HTERT RPE-1 (cell line): Measurements from ENCODE around the gene ILF2.

ENCODE experiments used
- in situ Hi-C: fragments of 300-500 bp; cut with MboI; formaldehyde crosslinking; loops from 4 replicates; pipeline ENCODE4 v1.14.3; 2020; ENCODE audit warnings: low sequenced_read_pairs

Gene ILF2

GRCh38 chr1:153628638-153629342, 42.0 kb downstream of the ILF2 start:
- in situ Hi-C loops: no loop called here

DNA sequence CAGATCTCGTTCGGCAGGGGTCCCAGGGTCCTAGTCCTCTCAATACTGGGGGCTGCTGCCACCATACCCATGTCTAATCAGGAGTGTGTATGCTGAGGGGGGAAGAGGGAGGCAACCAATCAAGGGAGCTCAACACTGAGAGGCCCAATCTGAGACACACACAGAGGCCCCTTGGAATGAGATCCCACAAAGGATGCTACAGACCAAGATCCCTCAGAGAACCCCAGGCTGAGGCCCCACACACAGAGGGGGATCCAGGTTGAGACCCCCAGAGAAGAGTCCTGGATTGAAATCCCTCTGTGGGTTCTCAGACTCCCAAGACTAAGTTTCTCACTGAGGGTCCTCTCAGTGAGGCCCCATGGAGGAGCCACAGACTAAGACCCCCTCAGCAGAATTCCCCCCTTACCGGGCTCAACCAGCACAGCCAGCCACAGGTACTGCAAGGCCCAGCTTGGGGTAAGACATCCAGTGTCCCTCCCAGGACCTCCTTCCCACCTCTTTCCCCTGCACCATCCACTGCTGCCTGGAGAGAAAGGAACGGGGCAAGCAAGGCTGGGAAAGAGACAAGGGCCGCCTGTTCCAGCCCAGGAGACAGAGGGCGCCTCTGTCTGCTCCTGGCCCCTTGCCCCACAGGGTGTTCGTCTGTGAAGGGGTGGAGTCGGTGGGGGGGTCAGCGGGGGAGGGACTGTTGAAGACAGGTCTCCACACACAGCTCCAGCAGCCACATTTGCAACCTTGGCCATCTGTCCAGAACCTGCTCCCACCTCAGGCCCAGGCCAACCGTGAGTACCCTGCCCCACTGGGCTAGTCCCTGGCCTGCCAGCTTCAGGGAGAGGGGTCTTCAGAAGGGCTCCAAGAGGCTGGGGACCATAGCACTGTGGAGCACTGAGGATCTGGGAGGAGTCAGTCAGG, 42.8 kb downstream of the ILF2 start, which contains the start of gene S100A1:
Gene S100A1, plus strand, starts transcription at position 720 of the 912 bp plus-strand sequence. CDS start 2,088 bp downstream, outside the sequence.
- in situ Hi-C loops: no loop called here

DNA sequence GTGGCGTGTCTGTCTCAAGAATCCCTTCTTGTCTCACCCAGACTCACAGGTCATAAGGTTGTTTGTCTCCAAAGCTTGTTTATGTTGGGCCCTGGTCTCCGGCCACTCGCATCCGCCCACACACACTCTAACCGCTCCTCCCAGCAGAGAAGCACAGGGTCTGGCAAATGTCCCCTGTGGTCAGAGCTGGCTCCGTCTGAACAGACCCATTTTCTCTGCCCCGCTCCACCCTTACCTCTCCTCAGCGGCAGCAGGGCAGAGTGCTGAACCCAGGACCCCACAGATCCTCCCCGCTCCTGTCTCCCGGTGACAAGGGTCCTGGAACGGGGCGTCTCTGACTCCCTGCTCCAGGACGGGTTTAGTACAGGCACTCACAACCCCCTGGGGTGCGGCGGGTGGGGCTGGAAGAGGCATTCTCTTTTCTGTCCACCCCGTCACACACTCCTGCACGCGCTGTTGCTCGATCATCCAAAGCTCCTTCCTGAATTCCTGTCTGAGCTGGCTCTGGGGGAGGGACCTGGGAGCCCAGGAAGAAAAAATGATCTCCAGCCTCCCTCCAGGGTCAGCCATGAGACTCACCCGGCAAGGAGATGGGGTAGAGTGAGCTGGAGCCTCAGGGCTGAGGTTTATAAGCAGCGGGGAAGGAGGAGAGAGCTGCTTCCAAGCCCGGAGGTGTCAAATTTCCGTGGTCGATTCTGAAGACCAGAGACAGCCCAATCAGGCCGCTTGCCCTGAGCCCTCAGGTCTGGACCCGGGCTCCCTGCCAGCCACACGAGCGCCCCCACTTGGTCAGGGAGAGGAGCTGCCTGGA, 43.7 kb downstream of the ILF2 start, which contains the start of gene S100A13:
Gene S100A13, minus strand, starts transcription at position 602 of the 811 bp plus-strand sequence. CDS start 1,033 bp downstream, outside the sequence.
- in situ Hi-C loops: no loop called here

DNA sequence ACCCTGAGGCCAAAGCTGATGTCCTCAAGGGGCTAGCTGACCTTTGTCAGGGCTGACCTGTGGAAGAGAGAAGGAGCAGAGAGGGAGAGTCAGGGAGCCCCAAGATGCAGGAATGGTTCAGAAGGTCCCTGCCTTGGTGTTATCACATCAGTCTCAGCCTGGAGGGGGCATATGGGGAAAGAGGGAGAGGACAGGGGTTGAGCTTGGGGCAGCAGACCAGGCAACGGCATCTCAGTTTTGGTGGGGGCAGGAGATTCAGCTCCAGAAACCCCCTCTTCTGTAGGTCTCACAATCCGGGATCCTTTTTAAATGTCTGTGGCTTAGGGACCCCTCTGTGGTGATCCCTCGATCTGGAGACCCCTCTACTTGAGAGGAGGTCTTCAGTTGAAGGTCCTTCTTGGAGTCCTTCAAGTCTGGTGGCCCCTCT, 44.3 kb downstream of the ILF2 start:
- in situ Hi-C loops: no loop called here

DNA sequence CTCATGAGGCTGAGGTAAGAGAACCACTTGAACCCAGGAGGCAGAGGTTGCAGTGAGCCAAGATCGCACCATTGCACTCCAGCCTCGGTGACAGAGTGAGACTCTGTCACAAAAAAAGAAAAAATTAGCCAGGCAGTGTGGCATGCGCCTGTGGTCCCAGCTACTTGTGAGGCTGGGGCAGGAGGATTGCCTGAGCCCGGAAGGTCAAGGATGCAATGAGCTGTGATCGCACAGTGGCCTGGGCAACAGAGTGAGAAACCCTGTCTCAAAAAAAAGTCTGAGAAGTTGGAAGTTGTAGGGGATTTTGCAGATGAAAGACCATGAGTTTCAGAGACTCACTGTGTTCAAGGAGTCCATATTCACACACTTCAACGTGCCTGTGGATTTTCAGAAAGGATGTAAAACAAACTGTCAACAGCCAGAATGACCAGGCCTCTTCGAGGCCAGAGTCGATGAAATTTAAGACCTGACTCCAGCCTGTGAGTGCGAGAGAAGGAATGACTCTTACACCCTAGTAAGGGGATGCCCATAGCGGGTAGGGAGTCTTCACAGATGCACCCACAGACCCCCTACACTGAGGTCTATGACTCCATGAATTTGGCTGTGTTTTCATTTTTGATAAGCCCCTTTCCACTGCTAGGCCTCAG, 45.7 kb downstream of the ILF2 start:
- in situ Hi-C loops: no loop called here

- in situ Hi-C loops: no loop called here
These were observed 47.7 kb downstream of the ILF2 start for GRCh38 chr1:153623101-153623500.

DNA sequence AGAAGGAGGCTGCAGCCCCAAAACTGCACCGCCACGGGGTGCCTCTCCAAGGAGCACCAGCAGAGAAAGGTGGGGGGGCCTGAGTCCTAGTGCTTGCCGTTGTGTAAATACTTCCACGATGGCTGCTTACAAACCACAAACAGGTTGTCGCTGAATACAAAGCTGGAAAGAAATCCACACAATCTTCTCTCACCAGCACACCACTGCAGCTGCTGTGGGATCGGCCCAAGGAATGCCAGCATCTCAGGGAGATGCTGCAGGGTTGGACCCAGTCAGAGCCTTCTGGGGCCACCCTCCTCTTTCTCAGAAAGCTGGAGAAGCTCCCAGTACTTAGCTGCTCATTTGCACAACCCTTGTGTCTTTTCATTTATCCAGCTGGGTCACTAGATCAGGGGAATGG, 51.6 kb downstream of the ILF2 start:
- in situ Hi-C loops: no loop called here

GRCh38 chr1:153617663-153618062, 53.1 kb downstream of the ILF2 start:
- in situ Hi-C loops: no loop called here

- in situ Hi-C loops: no loop called here
These were observed 53.9 kb downstream of the ILF2 start for GRCh38 chr1:153616917-153617311.

DNA sequence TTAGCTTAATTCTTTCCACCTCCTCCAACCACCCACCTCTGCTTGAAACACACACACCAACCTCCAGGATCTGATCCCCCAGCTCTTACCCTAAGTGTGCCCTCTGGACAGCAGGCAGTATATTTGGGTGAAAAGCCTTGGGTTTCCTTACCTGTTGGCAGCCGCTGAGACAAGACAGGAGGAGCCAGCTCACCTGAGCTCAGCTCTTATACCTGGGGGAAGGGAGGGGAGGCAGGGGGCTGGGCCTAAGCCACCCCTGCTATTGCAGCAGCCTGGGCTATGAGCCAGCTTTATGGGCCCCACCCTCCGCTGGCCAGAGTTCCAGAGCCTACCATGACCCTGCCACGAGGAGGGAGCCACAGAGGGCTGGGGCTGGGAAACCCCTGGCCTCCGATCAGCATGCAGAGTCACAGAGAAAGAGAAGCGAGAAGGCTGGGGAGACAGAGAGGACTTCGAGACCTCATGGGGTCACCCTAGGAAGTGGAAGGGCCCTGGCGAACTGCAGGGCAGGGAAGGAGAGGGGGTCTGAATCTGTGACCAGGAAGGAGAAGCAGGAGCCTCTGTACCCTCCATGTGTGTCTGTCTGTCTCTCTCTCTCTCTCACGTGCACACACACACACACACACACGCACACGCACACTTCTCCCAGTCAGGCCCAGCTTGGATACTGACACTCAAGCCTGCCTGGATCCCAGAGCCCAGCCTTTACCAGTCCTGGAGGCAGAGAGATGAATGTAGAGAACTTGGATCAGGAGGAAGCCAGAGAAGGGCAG, 54.5 kb downstream of the ILF2 start, which contains the start of gene S100A14:
Gene S100A14, minus strand, starts transcription at position 182 of the 773 bp plus-strand sequence. CDS start 467 bp downstream, outside the sequence.
- in situ Hi-C loops: no loop called here

DNA sequence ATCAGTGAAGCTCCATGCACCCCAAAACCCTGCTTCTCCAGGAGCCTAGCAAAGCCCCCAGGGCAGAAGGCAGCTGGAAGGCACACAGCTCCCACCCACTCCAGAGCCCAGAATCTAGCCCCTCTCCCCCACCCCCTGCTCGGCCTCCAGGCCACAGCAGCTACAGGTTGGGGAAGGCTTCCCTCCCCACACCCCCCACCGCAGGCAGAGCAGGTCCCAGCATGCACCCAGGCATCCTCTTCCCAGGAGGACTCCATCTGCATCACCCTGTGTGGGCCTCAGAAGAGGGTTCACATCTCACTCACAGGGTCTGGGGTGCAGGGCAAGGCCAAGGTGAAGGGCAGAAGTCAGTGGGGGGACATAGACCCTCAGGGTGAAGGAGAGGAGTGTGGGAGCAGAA, 55.4 kb downstream of the ILF2 start:
- in situ Hi-C loops: no loop called here

DNA sequence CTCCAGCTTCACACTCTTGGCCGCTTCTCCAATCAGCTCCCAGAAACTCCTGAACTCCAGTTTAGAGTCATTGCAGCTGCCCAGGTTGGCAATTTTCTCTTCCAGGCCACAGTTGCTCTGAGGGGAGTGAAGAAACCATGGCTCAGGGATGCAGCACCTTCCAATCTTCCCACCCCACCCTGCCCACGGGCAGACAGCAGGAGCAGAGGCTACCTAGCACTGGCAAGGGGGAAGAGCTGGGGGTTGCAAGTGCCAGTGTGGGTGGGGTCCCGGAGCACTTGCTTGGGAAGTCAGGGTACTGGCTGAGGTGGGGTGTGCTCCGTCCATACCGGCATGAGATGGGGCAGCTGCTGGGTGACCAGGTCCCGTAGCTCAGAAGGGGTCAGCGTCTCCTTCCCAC, 55.9 kb downstream of the ILF2 start:
- in situ Hi-C loops: no loop called here

DNA sequence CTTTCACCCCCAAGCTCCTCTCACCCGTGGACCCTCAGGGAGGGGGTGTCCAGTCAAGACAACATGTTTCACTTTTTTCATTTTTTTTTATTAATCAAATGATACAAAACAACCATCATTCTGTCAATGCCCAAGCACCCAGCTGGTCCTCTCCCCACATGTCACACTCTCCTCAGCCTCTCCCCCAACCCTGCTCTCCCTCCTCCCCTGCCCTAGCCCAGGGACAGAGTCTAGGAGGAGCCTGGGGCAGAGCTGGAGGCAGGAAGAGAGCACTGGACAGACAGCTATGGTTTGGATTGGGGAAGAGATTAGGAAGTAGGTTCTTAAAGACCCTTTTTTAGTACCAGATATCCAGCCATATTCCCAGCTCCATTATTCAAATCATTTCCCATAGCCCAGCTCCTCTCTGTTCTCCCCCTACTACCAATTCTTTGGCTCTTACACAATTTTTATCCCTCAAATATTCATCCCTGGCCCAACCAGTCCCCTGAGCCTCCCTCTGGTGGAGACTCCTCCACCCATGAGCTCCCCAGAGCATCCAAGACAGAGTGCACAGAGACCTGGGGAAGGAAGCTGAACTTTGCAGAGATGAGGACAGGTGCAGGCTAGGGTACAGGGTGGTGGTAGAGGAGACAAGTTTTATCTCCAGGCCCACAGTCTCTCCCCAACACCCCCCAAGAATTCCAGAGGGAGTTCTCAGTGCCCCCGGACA, 56.4 kb downstream of the ILF2 start:
- in situ Hi-C loops: no loop called here

- in situ Hi-C loops: no loop called here
These were observed 57.4 kb downstream of the ILF2 start for GRCh38 chr1:153613406-153613805.

DNA sequence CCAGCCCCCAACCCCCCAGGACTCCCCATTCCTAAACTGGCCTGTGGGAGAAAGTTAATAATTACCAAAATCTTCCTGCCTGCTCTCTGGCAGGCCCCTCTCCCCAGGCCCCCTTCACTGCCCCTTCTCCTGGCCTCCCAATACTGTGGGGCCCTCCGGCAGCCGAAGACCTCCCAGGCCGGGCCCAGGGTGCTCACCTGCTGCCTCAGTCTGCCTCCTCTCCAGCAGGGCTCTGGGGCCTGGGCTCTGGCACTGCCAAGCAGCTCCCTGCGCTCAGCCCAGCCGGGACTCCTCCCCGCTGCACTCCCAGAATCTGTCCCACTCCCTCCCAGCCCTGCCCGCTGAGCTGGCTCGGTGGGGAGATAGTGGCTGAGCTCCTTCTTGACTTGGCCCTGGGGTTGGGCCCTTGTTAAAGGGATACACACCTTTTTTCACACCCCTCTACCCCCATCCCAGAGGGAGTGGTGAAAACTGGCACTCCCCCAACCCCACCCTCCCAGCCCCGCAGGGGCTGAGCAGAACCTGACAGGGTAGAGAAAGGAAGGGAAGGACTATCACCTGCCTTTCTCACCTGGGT, 58.0 kb downstream of the ILF2 start, which contains the start of gene S100A16:
Gene S100A16, minus strand, starts transcription at position 383 of the 577 bp plus-strand sequence. CDS start 4,986 bp downstream, outside the sequence.
- in situ Hi-C loops: no loop called here

DNA sequence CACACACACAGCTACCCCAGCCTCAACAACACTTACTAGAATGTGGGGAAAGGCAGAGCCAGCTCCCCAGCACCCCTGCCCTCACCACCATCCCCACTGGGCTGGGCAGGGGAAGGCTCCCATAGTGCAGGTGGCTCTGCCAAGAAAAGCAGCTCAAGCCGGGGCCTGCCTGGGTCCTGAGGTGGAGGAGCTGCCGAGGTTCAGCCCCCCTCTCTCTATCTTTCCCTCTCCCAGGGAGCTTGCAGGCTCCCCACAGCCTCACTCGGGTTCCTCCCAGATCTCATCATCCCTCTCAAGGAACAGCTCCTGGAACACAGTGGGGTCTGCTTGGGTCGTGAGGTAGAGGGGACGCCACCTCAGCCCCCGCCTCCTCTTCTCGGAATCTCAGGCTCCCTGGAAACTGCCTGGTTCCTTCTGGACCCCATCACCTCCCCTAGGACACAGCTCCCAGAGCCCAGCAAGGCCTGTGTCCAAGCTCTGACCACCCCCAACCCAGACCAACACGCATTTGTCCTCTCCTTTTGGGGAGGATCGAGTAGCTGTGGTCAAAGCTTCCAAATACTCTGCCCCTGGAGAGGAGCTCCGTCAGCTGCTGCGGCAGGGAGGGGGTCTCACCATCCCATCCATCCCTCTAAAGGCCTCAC, 58.6 kb downstream of the ILF2 start:
- in situ Hi-C loops: no loop called here
